GM19324 (cell line): ENCODE measurements around the gene PPFIBP2.

Source experiments
- ATAC-seq: cut with Tn5 transposase; IDR thresholded peaks from one replicate; pipeline ENCODE4 v1.9.1; 2021; ENCODE audit warnings: mild to moderate bottlenecking, moderate library complexity; ENCODE audit not compliant: unreplicated experiment, low FRiP score

Gene PPFIBP2

DNA sequence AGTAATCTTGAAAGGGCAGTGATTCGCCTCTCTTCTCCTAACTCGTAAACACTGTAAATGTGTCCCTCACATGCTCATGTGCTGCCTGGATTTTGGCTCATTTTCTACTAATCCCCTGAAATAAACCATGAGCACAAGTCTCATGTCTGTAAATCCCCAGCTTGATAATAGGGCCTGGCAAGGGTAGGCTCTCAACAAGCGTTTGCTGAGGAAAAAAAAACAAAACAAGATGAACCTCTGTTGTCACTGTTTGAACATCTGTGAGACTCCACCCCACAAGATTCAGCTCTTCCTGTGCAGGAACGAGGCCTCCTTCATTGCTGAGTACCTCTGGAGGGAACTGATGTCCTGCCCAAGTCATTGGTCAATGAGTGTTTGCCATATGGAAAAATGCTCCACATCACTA is 164.0 kb downstream of the PPFIBP2 start:
- no peak for ATAC-seq

DNA sequence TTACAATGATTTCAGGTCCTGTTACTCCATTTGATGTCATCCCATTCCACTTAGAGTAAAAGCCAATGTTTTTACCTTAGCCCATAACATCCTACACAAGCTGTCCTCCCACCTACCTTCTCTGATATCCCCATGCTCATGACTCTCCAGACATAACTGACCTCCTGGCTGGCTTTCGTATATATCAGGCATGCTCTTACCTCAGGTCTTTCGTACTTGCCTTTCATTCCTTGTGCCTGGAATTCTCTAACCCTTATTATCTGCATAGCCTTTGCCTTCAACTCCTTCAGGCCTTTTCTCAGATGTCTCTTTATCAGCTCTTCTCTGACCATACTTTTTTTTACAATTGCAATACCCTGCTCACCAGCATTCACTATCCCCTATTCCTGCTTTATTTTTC is 169.8 kb downstream of the PPFIBP2 start:
- ATAC-seq: no peak

DNA sequence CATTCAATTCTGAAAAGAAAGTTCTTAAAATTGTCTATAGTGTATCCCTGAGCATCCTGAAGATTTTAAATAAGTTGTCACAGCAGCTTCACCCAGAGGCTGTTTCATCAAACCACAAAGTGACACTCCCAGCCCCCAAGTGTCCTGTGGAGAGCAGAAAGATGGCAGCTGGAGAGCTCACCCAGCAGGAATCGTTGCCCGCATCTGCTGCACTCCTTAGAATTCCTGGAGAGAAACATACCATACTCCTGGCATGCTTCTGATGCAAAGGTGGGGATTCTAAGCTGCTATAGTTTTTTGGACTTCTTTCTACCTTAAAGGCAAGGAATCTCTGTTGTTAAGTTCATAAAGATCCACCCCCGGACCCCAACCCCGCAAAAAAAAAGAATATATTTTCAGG is 173.0 kb downstream of the PPFIBP2 start:
- no peak for ATAC-seq

DNA sequence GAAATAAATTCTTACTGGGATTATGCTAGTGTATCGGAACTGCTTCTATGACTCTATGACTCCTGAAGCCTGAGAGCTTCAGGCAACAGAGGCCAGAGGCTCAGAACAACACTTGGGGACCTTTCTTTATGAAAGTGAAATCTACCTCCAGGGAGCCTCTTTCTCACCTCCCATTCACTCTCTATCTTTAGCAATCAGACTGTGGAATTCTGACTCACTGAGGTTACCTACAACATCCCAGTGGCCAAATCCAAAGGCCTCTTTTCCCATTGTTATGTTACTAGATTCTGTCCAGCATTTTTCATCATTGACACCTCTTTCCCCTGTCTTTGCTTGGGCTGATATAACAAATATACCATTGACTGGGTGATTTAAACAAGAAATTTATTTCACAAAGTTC is 173.6 kb downstream of the PPFIBP2 start:
- ATAC-seq: no peak

DNA sequence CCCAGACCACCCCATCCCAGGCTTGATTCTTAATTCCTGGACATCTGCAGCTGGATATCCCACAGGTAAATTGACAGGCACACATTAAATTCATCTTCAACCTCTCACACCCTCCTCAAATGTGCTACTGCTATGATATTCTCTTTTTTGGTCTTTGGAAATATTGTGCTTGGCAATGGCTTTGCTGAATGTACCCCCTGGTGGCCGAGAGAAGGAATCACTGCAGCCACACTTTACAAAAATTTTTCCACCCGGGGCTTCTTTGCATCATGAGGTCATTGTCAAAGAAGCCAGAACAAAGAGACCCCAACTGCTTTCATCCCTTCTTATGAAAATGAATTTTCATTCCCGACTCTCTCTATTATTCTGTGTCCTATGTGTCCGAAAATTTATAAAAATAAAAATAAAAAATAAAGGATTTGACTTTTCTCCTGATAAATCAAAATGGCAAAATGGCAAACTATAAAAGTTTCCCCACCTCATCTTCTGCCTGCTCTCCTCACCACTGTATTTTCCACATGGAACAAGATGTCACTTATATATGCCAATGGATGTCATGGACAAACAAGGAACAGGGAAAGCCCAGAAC is 174.5 kb downstream of the PPFIBP2 start:
- peak; percentile 47 for ATAC-seq

DNA sequence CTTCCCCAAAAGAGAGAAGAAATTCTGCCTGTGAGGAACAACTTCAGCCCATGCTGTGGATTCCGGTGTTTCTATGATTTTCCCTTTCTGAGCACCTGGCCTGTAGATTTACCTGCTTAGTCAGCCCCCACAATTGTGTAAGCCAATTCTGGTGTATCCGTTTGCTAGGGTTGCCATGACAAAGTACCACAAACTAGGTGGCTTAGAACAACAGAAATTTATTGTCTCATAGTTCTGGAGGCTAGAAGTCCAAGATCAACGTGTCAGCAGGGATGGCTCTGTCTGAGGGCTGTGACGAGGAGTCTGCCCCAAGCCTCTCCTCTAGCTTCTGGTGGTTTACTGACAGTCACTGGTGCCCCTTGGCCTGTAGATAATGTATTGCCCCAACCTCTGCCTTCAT is 175.4 kb downstream of the PPFIBP2 start:
- no peak for ATAC-seq

DNA sequence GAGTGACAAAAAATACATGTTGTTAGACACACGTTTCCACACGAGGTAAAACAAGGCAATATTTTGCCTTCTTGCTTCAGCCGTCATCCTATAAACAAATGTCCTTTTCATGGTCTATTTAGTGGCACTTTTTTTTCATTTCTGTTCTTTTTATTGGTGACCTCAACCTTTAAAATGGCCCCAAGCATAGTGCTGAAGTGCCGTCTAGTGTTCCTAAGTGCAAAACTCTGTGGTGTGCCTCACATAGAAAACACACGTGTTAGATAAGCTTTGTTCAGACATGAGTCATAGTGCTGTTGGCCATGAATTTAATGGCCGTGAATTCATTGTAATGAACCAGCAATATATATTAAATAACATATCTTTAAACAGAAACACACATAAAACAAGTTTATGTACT is 176.8 kb downstream of the PPFIBP2 start:
- no peak for ATAC-seq

DNA sequence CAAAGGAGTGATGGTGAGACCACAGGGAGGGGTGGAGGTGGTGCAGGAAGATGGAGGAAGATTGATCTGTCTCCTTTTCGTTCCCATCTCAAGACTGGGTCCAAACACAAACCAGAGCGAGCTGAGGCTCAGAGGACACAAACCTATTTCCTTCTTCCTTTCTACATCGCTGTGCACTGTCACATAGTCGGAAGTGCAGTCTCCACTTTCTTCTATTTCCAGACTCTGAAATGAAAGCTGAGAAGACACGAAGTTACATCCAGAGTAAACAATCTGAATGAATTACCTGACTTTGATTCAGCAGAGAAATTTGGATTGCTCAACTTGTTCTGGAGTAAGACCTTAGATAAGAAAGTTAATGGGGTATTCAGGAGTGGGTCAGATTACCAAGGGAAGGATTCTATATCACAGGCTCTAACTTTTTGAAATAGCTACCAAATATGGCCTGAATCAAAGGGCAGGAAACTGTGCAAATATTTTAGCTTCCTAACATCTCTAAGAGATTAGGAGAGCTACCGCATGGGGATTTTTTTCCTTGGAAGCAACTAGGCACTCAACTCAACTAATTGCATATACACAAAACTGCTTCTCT is 178.1 kb downstream of the PPFIBP2 start:
- no peak for ATAC-seq

DNA sequence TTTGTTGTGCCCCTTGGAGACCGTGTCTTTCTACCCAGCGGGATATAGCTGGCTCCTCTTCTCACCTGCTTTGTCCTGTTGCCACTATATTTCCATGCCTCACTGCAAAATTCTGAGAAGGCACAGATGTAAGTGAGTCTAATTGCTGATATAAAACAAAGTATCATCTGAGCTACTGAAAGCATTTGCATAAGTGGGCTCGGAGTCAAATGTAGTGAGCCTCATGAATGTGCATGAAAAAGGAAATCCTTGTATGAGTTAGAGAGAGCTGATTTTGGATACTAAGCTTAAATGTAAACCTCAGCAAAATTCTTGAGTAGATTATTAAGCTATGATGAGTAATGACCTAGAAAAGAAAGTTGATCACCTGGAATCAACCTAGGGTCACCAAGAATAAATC is 178.6 kb downstream of the PPFIBP2 start:
- ATAC-seq: no peak

DNA sequence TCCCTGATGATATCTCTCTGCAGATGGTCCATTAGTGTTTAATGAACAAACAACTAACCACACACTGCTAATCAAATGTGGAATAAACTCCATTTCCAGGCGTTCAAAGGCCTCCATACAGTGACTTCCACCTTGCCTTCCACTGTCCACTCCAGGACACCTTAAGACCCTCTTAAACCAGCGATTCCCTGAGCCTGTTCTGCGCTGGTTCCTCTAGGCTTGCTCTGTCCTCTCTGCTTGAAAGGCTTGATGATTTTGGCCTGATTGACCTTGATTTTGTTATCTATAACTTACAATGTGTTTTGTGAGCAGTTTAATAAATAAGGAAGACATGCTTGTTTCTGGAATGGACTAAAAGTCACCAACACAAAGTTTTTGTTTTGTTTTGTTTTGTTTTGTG is 180.4 kb downstream of the PPFIBP2 start:
- ATAC-seq: no peak

DNA sequence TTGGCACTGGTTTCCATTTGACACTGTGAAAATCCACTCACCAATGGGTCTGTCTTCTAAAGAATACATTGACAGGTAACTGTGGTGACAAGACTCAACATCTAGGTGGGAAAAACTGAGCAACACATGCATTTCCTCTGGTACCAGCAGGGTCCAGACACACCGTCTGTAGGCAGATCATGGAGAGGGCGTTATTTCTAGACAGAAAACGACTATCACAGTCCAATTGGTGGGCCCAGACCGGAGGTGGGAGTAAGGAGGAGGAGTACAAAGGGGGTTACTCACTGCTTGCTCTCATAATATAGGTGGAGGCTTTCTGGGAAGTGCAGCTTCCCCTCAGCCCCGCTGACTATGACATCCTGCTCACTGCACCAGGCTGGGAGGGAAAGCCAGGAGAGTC is 182.6 kb downstream of the PPFIBP2 start:
- ATAC-seq: no peak
